ENCODE measurements around the gene VPS37B.

Gene VPS37B

DNA sequence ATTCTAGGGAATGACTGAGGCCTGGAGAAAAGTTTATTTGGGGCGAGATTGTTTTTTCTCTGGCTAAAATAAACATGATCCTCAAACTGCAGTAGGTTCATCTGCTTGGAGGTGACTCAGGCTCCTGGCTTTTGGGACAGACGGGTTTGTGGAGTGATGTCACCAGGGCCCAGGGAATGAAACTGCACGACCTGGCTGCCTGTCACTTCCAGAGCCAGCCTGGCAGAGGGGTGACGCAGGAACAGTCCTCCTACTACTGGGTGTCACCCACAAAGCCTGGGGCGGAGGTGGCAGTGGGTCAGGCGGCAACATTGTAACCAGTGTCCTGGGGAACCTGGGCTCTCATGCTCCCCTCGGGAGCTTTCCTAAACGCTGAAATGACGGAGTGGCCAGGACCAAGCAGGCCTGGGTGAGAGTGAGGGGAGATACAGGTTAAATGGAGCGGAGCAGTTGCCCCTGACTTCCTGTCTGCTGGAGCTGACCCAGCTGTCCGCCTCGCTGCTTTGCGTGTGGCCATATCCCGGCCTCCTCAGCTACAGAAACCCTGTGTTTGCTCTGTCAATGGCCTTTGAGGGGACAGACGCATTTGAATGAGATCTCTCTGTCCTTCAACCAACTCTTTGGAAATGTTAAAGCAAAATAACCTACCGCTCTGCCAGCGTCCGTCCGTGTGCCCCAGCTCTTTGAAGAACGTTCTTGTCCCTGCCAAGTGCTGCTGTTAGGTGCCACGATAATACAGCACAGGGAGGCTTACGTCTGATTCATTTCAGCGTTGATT lies 54.2 kb downstream of the VPS37B start (continued):
- no peak for TF ChIP-seq ZNF792 (tag by site-specific recombination; IDR thresholded peaks at IDR 0.05)
- TF ChIP-seq, protein P1, sequence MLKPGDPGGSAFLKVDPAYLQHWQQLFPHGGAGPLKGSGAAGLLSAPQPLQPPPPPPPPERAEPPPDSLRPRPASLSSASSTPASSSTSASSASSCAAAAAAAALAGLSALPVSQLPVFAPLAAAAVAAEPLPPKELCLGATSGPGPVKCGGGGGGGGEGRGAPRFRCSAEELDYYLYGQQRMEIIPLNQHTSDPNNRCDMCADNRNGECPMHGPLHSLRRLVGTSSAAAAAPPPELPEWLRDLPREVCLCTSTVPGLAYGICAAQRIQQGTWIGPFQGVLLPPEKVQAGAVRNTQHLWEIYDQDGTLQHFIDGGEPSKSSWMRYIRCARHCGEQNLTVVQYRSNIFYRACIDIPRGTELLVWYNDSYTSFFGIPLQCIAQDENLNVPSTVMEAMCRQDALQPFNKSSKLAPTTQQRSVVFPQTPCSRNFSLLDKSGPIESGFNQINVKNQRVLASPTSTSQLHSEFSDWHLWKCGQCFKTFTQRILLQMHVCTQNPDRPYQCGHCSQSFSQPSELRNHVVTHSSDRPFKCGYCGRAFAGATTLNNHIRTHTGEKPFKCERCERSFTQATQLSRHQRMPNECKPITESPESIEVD (tag by site-specific recombination; IDR thresholded peaks at IDR 0.05) = no peak
- 0 out of 2 replicates have a peak, but pooled peaks have one; percentile 8 for TF ChIP-seq ZBTB48 (tag by site-specific recombination; IDR thresholded peaks at IDR 0.05)
- TF ChIP-seq ZNF830 (tag by site-specific recombination; IDR thresholded peaks at IDR 0.05; ENCODE audit: low read depth) = no peak
- TF ChIP-seq SALL2 (tag by site-specific recombination; IDR thresholded peaks at IDR 0.05; ENCODE audit: borderline replicate concordance) = no peak
- TF ChIP-seq ZNF423 (tag by site-specific recombination; IDR thresholded peaks at IDR 0.05) = no peak
- no peak for TF ChIP-seq ZNF777 (tag by site-specific recombination; IDR thresholded peaks at IDR 0.05; ENCODE audit: borderline replicate concordance)
- no peak for TF ChIP-seq MEIS1 (CRISPR knock-in tag; IDR thresholded peaks at IDR 0.05; ENCODE audit: borderline replicate concordance)
- no peak for TF ChIP-seq ZNF114 (tag by site-specific recombination; IDR thresholded peaks at IDR 0.05)
- no peak for TF ChIP-seq KLF1 (tag by site-specific recombination; IDR thresholded peaks at IDR 0.05)

DNA sequence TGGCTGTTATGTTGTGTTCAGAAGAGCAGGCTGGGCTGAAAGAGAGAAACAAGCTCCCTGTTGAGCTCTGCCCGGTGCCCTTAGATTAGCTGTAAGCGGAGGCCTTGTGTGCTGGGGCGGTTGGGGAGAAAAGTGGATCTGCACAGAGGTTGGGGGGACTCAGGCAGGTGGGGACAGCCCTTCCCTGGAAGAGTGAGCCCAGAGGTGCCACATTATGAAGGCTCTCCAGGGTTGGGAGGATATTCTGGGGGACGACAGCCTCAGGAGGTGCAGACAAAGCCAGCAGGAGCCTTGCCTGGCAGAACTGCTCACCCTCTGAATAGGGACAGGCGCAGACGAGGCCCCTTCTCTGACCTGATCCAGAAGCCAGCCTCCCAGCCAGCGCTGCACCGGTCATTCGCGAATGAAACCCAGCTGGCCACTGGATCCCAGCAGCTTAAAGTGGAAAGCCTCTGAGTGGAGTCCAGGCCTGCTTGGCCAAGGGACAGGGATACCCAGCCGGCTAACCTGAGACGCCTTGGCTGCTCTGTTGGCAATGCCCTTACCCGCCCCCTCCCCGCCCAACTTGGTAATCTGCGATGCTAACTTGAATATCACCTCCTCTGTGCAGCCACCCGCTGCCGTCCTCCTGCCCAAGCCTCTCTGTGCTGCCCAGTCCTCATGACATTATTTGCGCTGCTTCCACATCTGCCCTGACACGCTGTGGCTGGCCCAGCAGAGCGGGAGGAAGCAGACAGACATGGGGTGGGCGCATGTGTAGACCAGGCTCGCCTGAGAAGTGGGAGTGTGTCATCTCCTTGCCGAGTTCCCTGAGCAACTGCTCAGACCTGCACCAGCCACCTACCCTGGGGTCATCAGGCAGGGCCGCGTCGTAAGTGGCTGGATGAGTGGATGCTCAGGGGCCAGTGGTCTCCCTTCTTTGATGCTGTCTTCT lies 55.1 kb downstream of the VPS37B start:
- peaks cover 13% of the 10 kb centered on the region for H3K4me1 ChIP-seq (ENCODE audit: control insufficient read depth, insufficient read depth, low read length)
- H3K4me3 ChIP-seq (ENCODE audit: low read depth, low read length) = no peak overlapping the region
- CTCF ChIA-PET = interaction anchor here (0.6 to 1.4 kb wide), 3 partner anchors 20 to 207 kb away, joined by 3 to 8 read pairs (median 3); no protein-coding TSS in a partner anchor
- POLR2A ChIA-PET = no interaction called here
- no peaks in the 10 kb centered on the region for H3K9me3 ChIP-seq (ENCODE audit: control insufficient read depth, insufficient read depth, low read depth, low read length)
- H3K36me3 ChIP-seq (ENCODE audit: control insufficient read depth in 2 of 2, insufficient read depth in 1 of 2, low read length in 2 of 2) = peaks cover 0 to 7% of the 10 kb centered on the region in 2 experiments; a peak in 1 of 3 replicates
- H3K27ac ChIP-seq (ENCODE audit: extremely low read depth, low read depth, low read length) = no peak overlapping the region
- TF ChIP-seq, protein P2, sequence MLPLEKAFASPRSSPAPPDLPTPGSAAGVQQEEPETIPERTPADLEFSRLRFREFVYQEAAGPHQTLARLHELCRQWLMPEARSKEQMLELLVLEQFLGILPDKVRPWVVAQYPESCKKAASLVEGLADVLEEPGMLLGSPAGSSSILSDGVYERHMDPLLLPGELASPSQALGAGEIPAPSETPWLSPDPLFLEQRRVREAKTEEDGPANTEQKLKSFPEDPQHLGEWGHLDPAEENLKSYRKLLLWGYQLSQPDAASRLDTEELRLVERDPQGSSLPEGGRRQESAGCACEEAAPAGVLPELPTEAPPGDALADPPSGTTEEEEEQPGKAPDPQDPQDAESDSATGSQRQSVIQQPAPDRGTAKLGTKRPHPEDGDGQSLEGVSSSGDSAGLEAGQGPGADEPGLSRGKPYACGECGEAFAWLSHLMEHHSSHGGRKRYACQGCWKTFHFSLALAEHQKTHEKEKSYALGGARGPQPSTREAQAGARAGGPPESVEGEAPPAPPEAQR (tag by site-specific recombination; IDR thresholded peaks at IDR 0.05) = no peak
- no peak for TF ChIP-seq ZBTB8A (tag by site-specific recombination; IDR thresholded peaks at IDR 0.05)
- no peak for TF ChIP-seq ZNF394 (tag by site-specific recombination; IDR thresholded peaks at IDR 0.05; ENCODE audit: borderline replicate concordance)
- no peak for TF ChIP-seq ZNF155 (tag by site-specific recombination; IDR thresholded peaks at IDR 0.05)
- no peak for TF ChIP-seq SP7 (tag by site-specific recombination; IDR thresholded peaks at IDR 0.05)
- peak; percentile 31; the same call in 1 of the 2 replicates for TF ChIP-seq ZFHX2 (tag by site-specific recombination; conservative IDR thresholded peaks at IDR 0.05)
- peak; percentile 44; the same call in 1 of the 2 replicates for TF ChIP-seq ZNF600 (tag by site-specific recombination; IDR thresholded peaks at IDR 0.05)
- no peak for TF ChIP-seq ZNF76 (tag by site-specific recombination; IDR thresholded peaks at IDR 0.05; ENCODE audit: borderline replicate concordance, low read depth)
- no peak for TF ChIP-seq ZNF473 (tag by site-specific recombination; IDR thresholded peaks at IDR 0.05)
- peak; percentile 67 for TF ChIP-seq ZBTB17 (tag by site-specific recombination; IDR thresholded peaks at IDR 0.05)
- TF ChIP-seq, protein P3, sequence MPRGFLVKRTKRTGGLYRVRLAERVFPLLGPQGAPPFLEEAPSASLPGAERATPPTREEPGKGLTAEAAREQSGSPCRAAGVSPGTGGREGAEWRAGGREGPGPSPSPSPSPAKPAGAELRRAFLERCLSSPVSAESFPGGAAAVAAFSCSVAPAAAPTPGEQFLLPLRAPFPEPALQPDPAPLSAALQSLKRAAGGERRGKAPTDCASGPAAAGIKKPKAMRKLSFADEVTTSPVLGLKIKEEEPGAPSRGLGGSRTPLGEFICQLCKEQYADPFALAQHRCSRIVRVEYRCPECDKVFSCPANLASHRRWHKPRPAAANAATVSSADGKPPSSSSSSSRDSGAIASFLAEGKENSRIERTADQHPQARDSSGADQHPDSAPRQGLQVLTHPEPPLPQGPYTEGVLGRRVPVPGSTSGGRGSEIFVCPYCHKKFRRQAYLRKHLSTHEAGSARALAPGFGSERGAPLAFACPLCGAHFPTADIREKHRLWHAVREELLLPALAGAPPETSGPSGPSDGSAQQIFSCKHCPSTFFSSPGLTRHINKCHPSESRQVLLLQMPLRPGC (tag by site-specific recombination; IDR thresholded peaks at IDR 0.05) = no peak
- TF ChIP-seq ZNF10 (tag by site-specific recombination; IDR thresholded peaks at IDR 0.05) = 0 out of 2 replicates have a peak, but pooled peaks have one; percentile 23
- no peak for TF ChIP-seq SP2 (tag by site-specific recombination; IDR thresholded peaks at IDR 0.05)
- TF ChIP-seq KLF16 (tag by site-specific recombination; IDR thresholded peaks at IDR 0.05) = no peak
- TF ChIP-seq ZNF132 (tag by site-specific recombination; IDR thresholded peaks at IDR 0.05; ENCODE audit: borderline replicate concordance) = no peak
- TF ChIP-seq ZNF510 (tag by site-specific recombination; IDR thresholded peaks at IDR 0.05; ENCODE audit: insufficient replicate concordance) = no peak
- 0 out of 2 replicates have a peak, but pooled peaks have one; percentile 2 for TF ChIP-seq ZNF146 (tag by site-specific recombination; IDR thresholded peaks at IDR 0.05)
- no peak for TF ChIP-seq ZNF677 (tag by site-specific recombination; IDR thresholded peaks at IDR 0.05)
- no peak for TF ChIP-seq ZNF354C (tag by site-specific recombination; IDR thresholded peaks at IDR 0.05; ENCODE audit: borderline replicate concordance, low read depth)
- no peak for TF ChIP-seq ZNF221 (tag by site-specific recombination; IDR thresholded peaks at IDR 0.05; ENCODE audit: borderline replicate concordance)
- no peak for TF ChIP-seq ZNF23 (tag by site-specific recombination; IDR thresholded peaks at IDR 0.05; ENCODE audit: borderline replicate concordance)

Data from HEK293 (cell line).